GM19240 (cell line): ENCODE results near the gene GFRA4.

Source experiments
- DNase-seq: peaks from one replicate; pipeline ENCODE4 v3.0.0; 2011; ENCODE audit warnings: low spot score; ENCODE audit not compliant: insufficient read length

GFRA4 gene

GRCh38 chr20:3663031-3663701 lies at the start of gene GFRA4:
GFRA4 (minus strand) TSS chr20:3663399; CDS start chr20:3663399, 0 bp downstream.
- no peak for DNase-seq

- DNase-seq = no peak
Observed at GRCh38 chr20:3712279-3712873, 49.2 kb upstream of the GFRA4 start, which contains the start of gene SIGLEC1. SIGLEC1 (minus strand) TSS chr20:3712600; CDS start chr20:3707128, 5,472 bp downstream.

GRCh38 chr20:3711484-3711941 lies 48.3 kb upstream of the GFRA4 start:
- DNase-seq = no peak

- DNase-seq = peak; percentile 81
Observed at GRCh38 chr20:3710703-3711483, 47.7 kb upstream of the GFRA4 start.

- no peak for DNase-seq
Observed at GRCh38 chr20:3710011-3710466, 46.8 kb upstream of the GFRA4 start.

GRCh38 chr20:3707508-3707899 lies 44.3 kb upstream of the GFRA4 start:
- no peak for DNase-seq

GRCh38 chr20:3706774-3707507 lies 43.7 kb upstream of the GFRA4 start:
- DNase-seq = no peak

GRCh38 chr20:3705970-3706739 lies 43.0 kb upstream of the GFRA4 start:
- no peak for DNase-seq

- DNase-seq = no peak
Observed at GRCh38 chr20:3705491-3705969, 42.3 kb upstream of the GFRA4 start.

GRCh38 chr20:3704087-3704486 lies 40.9 kb upstream of the GFRA4 start:
- DNase-seq = no peak

- no peak for DNase-seq
Observed at GRCh38 chr20:3702611-3703391, 39.6 kb upstream of the GFRA4 start.

- DNase-seq = no peak
Observed at GRCh38 chr20:3701061-3701998, 38.1 kb upstream of the GFRA4 start.

GRCh38 chr20:3699037-3699436 lies 35.8 kb upstream of the GFRA4 start:
- DNase-seq = no peak

GRCh38 chr20:3698591-3699001 lies 35.4 kb upstream of the GFRA4 start:
- DNase-seq = no peak

- no peak for DNase-seq
Observed at GRCh38 chr20:3697588-3698305, 34.5 kb upstream of the GFRA4 start.

- no peak for DNase-seq
Observed at GRCh38 chr20:3696745-3697587, 33.8 kb upstream of the GFRA4 start.

- DNase-seq = no peak
Observed at GRCh38 chr20:3696200-3696599, 33.0 kb upstream of the GFRA4 start.
